ENCODE measurements around the gene PLD6. TPM values are rescaled to one million over a fixed set of nuclear protein-coding genes. Genes with fewer than 3 reads are reported as not detected.

PLD6 gene
- total RNA-seq, 1 experiment from 2014 or later, result 11.6 TPM

Other genes starting within 250 kb of the PLD6 start
- not detected in 2 replicates for gene TNFRSF13B, start 234.2 kb downstream of the PLD6 start, total RNA-seq (2014; rRNA removed)
- 1,274 and 1,459 TPM in 2 replicates for gene MPRIP, start 163.9 kb downstream of the PLD6 start, total RNA-seq (2014; rRNA removed)
- 30.6 and 30.8 TPM in 2 replicates for gene FLCN, start 30.8 kb upstream of the PLD6 start, total RNA-seq (2014; rRNA removed)
- gene COPS3, start 74.9 kb upstream of the PLD6 start, total RNA-seq (2014; rRNA removed), result 178 and 205 TPM in 2 replicates
- 8.6 TPM in 2 replicates for gene NT5M, start 97.0 kb upstream of the PLD6 start, total RNA-seq (2014; rRNA removed)

Data from PC-3 (cell line).